ENCODE data around the gene TRIM15. TPM values are rescaled to one million over a fixed set of nuclear protein-coding genes. Genes with fewer than 3 reads are reported as not detected.

TRIM15 gene
- total RNA-seq, 1 donor from 2014 or later: 0.92 TPM

DNA sequence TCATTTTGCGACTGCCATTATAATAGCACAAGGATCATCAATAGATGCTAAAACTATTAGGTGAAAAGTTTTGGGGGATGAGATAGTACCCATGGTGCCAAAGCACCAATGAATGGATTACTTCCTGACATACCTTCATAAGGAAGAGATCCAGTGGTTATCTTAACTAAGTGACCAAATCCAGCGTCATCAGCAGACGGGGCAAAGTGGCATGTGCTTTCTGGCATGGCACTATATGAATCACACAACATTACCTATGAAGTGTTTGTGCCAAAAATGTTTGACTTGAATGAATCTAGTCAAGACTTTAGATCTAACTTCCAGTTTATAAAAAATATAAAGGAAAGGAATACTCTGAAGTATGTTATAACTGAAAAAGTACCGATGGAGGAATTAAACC, 39.0 kb downstream of the TRIM15 start:
- Mint-ChIP-seq H3K9me3 (no peaks in the 10 kb centered on the region), H3K27ac (peak overlapping the region; percentile 90), H3K4me3 (no peak overlapping the region), H3K36me3 (peaks cover 14% of the 10 kb centered on the region), H3K4me1 (ENCODE audit: unreplicated experiment) (peaks cover 11% of the 10 kb centered on the region), H3K27me3 (no peaks in the 10 kb centered on the region)
- TF ChIP-seq, protein P1, sequence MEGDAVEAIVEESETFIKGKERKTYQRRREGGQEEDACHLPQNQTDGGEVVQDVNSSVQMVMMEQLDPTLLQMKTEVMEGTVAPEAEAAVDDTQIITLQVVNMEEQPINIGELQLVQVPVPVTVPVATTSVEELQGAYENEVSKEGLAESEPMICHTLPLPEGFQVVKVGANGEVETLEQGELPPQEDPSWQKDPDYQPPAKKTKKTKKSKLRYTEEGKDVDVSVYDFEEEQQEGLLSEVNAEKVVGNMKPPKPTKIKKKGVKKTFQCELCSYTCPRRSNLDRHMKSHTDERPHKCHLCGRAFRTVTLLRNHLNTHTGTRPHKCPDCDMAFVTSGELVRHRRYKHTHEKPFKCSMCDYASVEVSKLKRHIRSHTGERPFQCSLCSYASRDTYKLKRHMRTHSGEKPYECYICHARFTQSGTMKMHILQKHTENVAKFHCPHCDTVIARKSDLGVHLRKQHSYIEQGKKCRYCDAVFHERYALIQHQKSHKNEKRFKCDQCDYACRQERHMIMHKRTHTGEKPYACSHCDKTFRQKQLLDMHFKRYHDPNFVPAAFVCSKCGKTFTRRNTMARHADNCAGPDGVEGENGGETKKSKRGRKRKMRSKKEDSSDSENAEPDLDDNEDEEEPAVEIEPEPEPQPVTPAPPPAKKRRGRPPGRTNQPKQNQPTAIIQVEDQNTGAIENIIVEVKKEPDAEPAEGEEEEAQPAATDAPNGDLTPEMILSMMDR (conservative IDR thresholded peaks at IDR 0.05): no peak
- no peak for DNase-seq (ENCODE audit: extremely low spot score, unreplicated experiment)

DNA sequence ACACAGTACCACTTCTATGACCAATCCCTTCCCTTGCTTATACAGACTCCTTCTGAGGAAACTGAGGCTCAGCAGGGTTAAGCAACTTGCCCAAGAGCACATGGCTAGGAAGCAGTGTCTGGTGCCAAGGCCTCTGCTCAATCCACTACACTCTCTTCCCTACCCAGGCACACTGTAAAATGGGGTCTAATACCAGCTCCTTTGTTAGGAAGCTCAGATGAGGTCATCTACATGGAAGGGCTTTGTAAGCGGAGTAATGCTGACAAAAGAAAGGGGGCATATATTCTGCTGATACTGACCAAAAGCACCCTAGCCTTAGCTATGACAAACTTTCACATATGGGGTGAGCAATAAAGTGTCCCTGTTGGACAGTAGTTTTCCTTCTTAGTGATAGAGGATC, 40.8 kb downstream of the TRIM15 start:
- TF ChIP-seq, protein P1 (conservative IDR thresholded peaks at IDR 0.05): no peak
- Mint-ChIP-seq H3K27ac (peak overlapping the region; percentile 19), H3K9me3 (no peaks in the 10 kb centered on the region), H3K4me3 (no peak overlapping the region), H3K36me3 (peaks cover 4% of the 10 kb centered on the region), H3K27me3 (no peaks in the 10 kb centered on the region), H3K4me1 (ENCODE audit: unreplicated experiment) (peaks cover 28% of the 10 kb centered on the region)
- DNase-seq (ENCODE audit: extremely low spot score, unreplicated experiment): no peak

DNA sequence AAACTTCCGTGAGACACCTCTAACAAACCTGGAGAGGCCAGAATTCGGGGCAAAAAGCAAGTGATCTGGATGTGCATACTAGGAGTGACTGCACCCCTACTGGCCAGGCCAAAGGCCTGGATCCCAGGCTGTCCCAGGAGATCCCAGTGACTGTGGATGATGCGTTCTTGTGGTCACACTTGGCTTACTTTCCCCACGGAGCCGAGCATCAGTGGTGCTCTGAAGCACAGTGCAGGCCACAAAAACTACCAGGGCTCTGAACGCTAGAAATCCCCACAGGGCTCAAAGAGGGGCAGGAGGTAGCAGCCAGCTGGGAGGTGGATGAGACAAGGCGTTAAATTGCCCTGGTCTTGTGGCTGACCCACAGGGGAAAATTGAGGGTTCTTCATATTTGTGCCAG, 42.8 kb downstream of the TRIM15 start:
- Mint-ChIP-seq H3K27ac (peak overlapping the region; percentile 39), H3K4me3 (no peak overlapping the region), H3K27me3 (no peaks in the 10 kb centered on the region), H3K9me3 (no peaks in the 10 kb centered on the region), H3K36me3 (peaks cover 9% of the 10 kb centered on the region), H3K4me1 (ENCODE audit: unreplicated experiment) (peaks cover 42% of the 10 kb centered on the region)
- DNase-seq (ENCODE audit: extremely low spot score, unreplicated experiment): no peak
- TF ChIP-seq, protein P1 (conservative IDR thresholded peaks at IDR 0.05): no peak

DNA sequence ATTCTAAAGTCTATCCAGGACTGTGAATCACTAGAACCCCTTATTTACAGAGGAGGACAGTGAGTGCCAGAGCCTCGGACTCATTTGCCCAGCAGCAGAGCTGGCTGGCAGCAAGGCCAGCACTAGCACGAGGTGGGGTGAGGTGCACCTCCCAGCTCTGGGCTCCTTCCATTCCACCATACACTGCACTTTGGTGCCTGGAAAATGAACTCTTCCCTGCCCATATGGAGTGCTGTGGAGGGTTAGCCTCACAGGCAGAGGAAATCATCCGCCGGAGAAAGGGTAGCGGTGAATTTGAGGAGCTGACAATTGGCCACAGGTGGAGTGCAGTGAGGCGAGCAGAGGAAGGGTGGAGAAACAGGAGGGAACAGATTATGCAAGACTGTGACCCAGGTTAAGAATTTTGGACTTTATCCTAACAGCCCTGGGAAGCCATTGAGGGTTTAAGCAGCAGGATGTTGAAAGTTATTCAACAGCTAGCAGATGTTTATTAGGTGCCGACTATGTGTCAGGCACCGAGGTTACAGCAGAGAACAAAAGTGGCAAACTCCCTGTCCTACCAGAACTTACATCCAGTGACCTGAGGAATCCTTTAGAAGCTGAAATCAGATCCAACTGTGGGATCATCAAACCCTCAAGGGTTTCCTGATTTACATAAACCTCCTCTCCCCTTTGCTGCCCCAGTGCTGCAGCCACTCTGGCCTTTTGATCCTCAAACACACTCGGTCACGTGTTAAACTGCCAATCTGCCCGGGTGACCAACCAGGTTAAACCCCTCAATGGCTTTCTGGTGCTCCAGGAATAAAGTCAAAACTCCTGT, 43.7 kb downstream of the TRIM15 start:
- Mint-ChIP-seq H3K9me3 (no peaks in the 10 kb centered on the region), H3K36me3 (peaks cover 11% of the 10 kb centered on the region), H3K4me1 (ENCODE audit: unreplicated experiment) (peaks cover 48% of the 10 kb centered on the region), H3K27me3 (no peaks in the 10 kb centered on the region), H3K4me3 (peak overlapping the region; percentile 50), H3K27ac (peak overlapping the region; percentile 44)
- TF ChIP-seq, protein P1 (conservative IDR thresholded peaks at IDR 0.05): no peak
- no peak for DNase-seq (ENCODE audit: extremely low spot score, unreplicated experiment)

DNA sequence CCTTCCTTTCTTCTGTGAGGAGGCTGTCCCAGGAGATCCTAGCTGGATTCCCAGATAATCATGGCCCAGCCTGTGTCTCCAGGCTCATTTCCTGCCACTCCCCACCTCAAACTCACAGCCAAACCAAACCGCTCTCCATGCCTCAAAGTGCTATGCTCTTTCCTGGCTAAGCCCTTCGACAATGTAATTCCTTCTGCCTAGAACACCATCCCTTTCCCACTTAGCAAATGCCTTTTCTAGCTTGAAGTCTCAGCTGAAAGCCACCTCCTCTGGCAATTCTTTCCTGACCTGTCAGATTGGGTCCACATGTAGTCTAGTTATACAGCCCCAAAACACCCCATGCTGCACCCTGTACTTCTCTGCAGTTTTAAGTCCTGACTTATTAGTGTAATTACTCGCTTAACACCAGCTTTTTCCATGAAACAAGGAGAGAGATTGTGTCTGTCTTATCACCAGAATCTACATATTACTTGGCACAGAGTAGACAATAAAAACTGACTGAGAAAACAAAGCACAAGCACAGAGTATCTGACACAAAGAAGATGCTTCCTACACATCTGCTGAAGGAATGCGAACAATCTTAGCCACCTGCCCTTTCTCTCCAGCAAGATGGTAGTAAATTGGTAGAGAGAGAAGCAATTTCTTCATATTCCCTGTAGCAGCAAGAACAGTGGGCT, 44.4 kb downstream of the TRIM15 start:
- no peaks in the 10 kb centered on the region for H3K9me3 Mint-ChIP-seq

More for the DNA sequence above, 44.4 kb downstream of the TRIM15 start:
- no peak for DNase-seq (ENCODE audit: extremely low spot score, unreplicated experiment)
- Mint-ChIP-seq H3K27ac (peak overlapping the region; percentile 44), H3K4me3 (peak overlapping the region; percentile 14), H3K4me1 (ENCODE audit: unreplicated experiment) (peaks cover 50% of the 10 kb centered on the region), H3K27me3 (no peaks in the 10 kb centered on the region), H3K36me3 (peaks cover 11% of the 10 kb centered on the region)
- TF ChIP-seq, protein P1 (conservative IDR thresholded peaks at IDR 0.05): no peak
